Endodermal cell (in vitro differentiated cells): ENCODE data around the gene NLRP5. TPM values are rescaled to one million over a fixed set of nuclear protein-coding genes. Genes with fewer than 3 reads are reported as not detected.

Experiments
- DNase-seq: peaks from one replicate; pipeline ENCODE4 v3.0.0-alpha.2; 2017
- H3K27ac ChIP-seq: 2 replicates; pipeline ENCODE4 v1.5.1; 2013; ENCODE audit warnings: mild to moderate bottlenecking, low read depth, low read length, moderate library complexity
- H3K27me3 ChIP-seq: 2 replicates; pipeline ENCODE4 v1.6.1; 2013; ENCODE audit warnings: mild to moderate bottlenecking, low read length, moderate library complexity; ENCODE audit not compliant: insufficient read depth, control insufficient read depth, poor library complexity, severe bottlenecking
- H3K36me3 ChIP-seq: 2 replicates; pipeline ENCODE4 v1.7.0; 2013; ENCODE audit warnings: mild to moderate bottlenecking, low read length, moderate library complexity; ENCODE audit not compliant: control insufficient read depth, insufficient read depth
- H3K4me1 ChIP-seq: one replicate; pipeline ENCODE4 v1.7.0; 2013; ENCODE audit warnings: low read length; ENCODE audit not compliant: control insufficient read depth, insufficient read depth
- H3K4me3 ChIP-seq: 2 replicates; pipeline ENCODE4 v1.5.1; 2013; ENCODE audit warnings: mild to moderate bottlenecking, low read length, moderate library complexity
- H3K9ac ChIP-seq: 2 replicates; pipeline ENCODE4 v1.6.1; 2013; ENCODE audit warnings: mild to moderate bottlenecking, low read length, moderate library complexity; ENCODE audit not compliant: poor library complexity, severe bottlenecking; ENCODE audit errors: extremely low read depth
- H3K9me3 ChIP-seq: 2 replicates; pipeline ENCODE4 v1.6.1; 2013; ENCODE audit warnings: mild to moderate bottlenecking, low read length, moderate library complexity; ENCODE audit not compliant: control insufficient read depth
- H3K27ac Mint-ChIP-seq: 2 replicates; pipeline ENCODE4 v1.8.0; 2020; ENCODE audit warnings: mixed read lengths
- H3K27me3 Mint-ChIP-seq: 2 replicates; pipeline ENCODE4 v1.8.0; 2021; ENCODE audit warnings: mild to moderate bottlenecking, mixed read lengths; ENCODE audit not compliant: insufficient read depth
- H3K36me3 Mint-ChIP-seq: 2 replicates; pipeline ENCODE4 v1.8.0; 2020; ENCODE audit warnings: low read depth, mixed read lengths
- H3K4me1 Mint-ChIP-seq: 2 replicates; pipeline ENCODE4 v1.8.0; 2020; ENCODE audit warnings: mixed read lengths
- H3K4me3 Mint-ChIP-seq: 2 replicates; pipeline ENCODE4 v1.8.0; 2020; ENCODE audit warnings: mild to moderate bottlenecking, moderate library complexity, mixed read lengths
- H3K9me3 Mint-ChIP-seq: 2 replicates; pipeline ENCODE4 v1.8.0; 2020; ENCODE audit warnings: mild to moderate bottlenecking, mixed read lengths
- CTCF ChIP-seq: fragments of 200-600 bp; sonication (generic); conservative IDR thresholded peaks from 2 replicates; pipeline ENCODE4 v1.5.0; 2021; ENCODE audit warnings: antibody characterized with exemption, mild to moderate bottlenecking
- WGBS, 2 experiments: methylation state at CpG; one replicate each; pipeline versions ENCODE4 v1.1.5 to v1.1.7; 2013; ENCODE audit warnings: missing lambda C conversion rate in 2 of 2, mixed read lengths in 1 of 2; ENCODE audit not compliant: insufficient coverage in 1 of 2, insufficient read length in 1 of 2; 5-methylcytosine and 5-hydroxymethylcytosine counted together
- total RNA-seq, 2 donors: library from RNA; stranded (reverse); fragmentation: NEBNext Ultra II Directional in 1 of 2; extraction: Animal tissue kit (Norgen Biotek cat#: 25700) in 1 of 2; gene quantifications; 2 replicates in 1 of 2; 3 replicates in 1 of 2; pipeline ENCODE4 v1.2.1, GENCODE V29; 2021

Gene NLRP5
- total RNA-seq, 2 donors from 2014 or later: not detected

DNA sequence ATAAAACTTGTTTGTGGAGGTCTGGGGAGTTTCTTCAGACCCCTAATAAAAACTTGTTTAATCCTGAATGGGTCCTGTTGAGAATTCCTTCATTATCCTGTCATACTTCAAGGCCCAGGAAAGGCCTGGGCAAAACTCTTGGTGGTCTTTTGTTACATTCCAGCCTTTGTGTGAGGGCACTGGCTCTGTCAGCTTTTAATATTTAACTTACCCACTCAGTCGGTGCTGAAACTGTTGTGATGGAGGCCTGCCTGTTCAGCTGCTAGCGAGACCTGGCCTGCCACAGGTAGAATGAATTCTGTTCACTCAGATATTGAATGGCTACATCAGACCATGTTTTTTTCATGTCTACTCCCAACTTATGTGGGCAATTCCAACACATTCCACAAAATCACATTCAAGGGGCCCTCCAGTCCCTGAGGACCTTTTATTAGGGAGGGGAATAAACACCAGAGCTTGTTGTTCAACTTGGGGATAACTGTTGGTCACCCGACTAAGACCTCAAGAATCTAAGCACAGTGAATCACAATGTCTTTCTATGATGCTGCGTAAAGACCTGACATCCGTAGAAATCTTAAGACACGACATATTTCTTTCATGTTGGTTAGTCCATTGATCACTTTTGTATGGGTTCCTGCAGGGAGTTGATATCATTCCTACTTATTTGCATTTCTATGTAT lies 26.4 kb upstream of the NLRP5 start:
- 70 to 78% methylated on average over 5 to 6 of the region's 6 CpGs for WGBS, 2 experiments
- H3K9me3 ChIP-seq: peaks cover 79% of the 10 kb centered on the region

GRCh38 chr19:55962186-55962585 lies 24.4 kb upstream of the NLRP5 start:
- Mint-ChIP-seq H3K4me3 (no peak overlapping the region), H3K9me3 (peaks cover 92% of the 10 kb centered on the region), H3K27me3 (no peaks in the 10 kb centered on the region), H3K27ac (no peak overlapping the region), H3K4me1 (no peaks in the 10 kb centered on the region), H3K36me3 (no peaks in the 10 kb centered on the region)
- WGBS, 2 experiments: 90 to 96% methylated on average over 8 to 10 of the region's 10 CpGs
- Histone ChIP-seq H3K9ac (no peak overlapping the region), H3K27me3 (no peaks in the 10 kb centered on the region), H3K4me1 (no peaks in the 10 kb centered on the region), H3K9me3 (peaks cover 64% of the 10 kb centered on the region), H3K36me3 (no peaks in the 10 kb centered on the region), H3K27ac (no peak overlapping the region), H3K4me3 (no peak overlapping the region)
- TF ChIP-seq CTCF: no peak
- no peak for DNase-seq

More for the DNA sequence above, 26.4 kb upstream of the NLRP5 start:
- H3K4me3 Mint-ChIP-seq: no peak overlapping the region
- no peaks in the 10 kb centered on the region for H3K4me1 ChIP-seq
- no peaks in the 10 kb centered on the region for H3K27me3 Mint-ChIP-seq
- no peak for TF ChIP-seq CTCF
- H3K9me3 Mint-ChIP-seq: peaks cover 96% of the 10 kb centered on the region
- H3K4me3 ChIP-seq: no peak overlapping the region
- no peaks in the 10 kb centered on the region for H3K27me3 ChIP-seq
- H3K36me3 ChIP-seq: no peaks in the 10 kb centered on the region
- no peaks in the 10 kb centered on the region for H3K36me3 Mint-ChIP-seq
- no peak for DNase-seq
- H3K27ac Mint-ChIP-seq: no peak overlapping the region
- no peak overlapping the region for H3K9ac ChIP-seq
- H3K27ac ChIP-seq: no peak overlapping the region
- no peaks in the 10 kb centered on the region for H3K4me1 Mint-ChIP-seq

GRCh38 chr19:55973982-55974381 lies 12.6 kb upstream of the NLRP5 start:
- Histone ChIP-seq H3K4me3 (no peak overlapping the region), H3K9ac (no peak overlapping the region), H3K27me3 (no peaks in the 10 kb centered on the region), H3K36me3 (no peaks in the 10 kb centered on the region), H3K4me1 (no peaks in the 10 kb centered on the region), H3K27ac (no peak overlapping the region), H3K9me3 (peaks cover 56% of the 10 kb centered on the region)
- TF ChIP-seq CTCF: no peak
- H3K9me3 Mint-ChIP-seq: peaks cover 83% of the 10 kb centered on the region
- H3K36me3 Mint-ChIP-seq: no peaks in the 10 kb centered on the region
- no peak for DNase-seq
- H3K27ac Mint-ChIP-seq: no peak overlapping the region
- no peaks in the 10 kb centered on the region for H3K4me1 Mint-ChIP-seq
- no peak overlapping the region for H3K4me3 Mint-ChIP-seq
- 41 to 53% methylated on average over 3 of the region's 3 CpGs for WGBS, 2 experiments
- no peaks in the 10 kb centered on the region for H3K27me3 Mint-ChIP-seq
